A549 (cell line): ENCODE measurements around the gene SEC16A. TPM values are rescaled to one million over a fixed set of nuclear protein-coding genes. Genes with fewer than 3 reads are reported as not detected.

Experiments
- ATAC-seq, 2 experiments: fragments of 200-7000 bp in 1 of 2; fragments of >200 bp in 1 of 2; cut with Nextera tagmentation in 1 of 2; cut with Tn5 transposase in 1 of 2; 3 replicates each; pipeline versions ENCODE4 v1.8.0 to v1.9.1; 2018 to 2020; ENCODE audit warnings: mild to moderate bottlenecking in 1 of 2, moderate library complexity in 1 of 2
- CTCF ChIA-PET: fragments of 300-600 bp; sonication (Branson Sonifier 250); formaldehyde crosslinking; extraction: SDS; loops from one replicate; lab custom pipeline; 2021; ENCODE audit warnings: antibody characterized with exemption, inconsistent platforms; lab: Yijun Ruan, JAX
- POLR2A ChIA-PET: fragments of 350-600 bp; formaldehyde crosslinking; extraction: SDS; loops from one replicate; lab custom pipeline; 2021; ENCODE audit warnings: antibody characterized with exemption, inconsistent platforms; lab: Yijun Ruan, JAX
- DNase-seq, 2 experiments: peaks; one replicate each; pipeline versions ENCODE4 v3.0.0 to v3.0.0-alpha.2; 2011 to 2016; ENCODE audit warnings: low read depth in 1 of 2, low spot score in 1 of 2
- FAIRE-seq: peaks from 2 replicates; lab custom pipeline; 2011; peaks lifted over from hg19 to GRCh38; lab: Jason Lieb, UNC
- H3K27ac ChIP-seq, 2 experiments: fragments of >200 bp; sonication (Bioruptor Twin); formaldehyde crosslinking; 3 replicates each; pipeline ENCODE4 v1.5.1; 2016 to 2017
- H3K4me1 ChIP-seq: fragments of >200 bp; sonication (Bioruptor Twin); formaldehyde crosslinking; 3 replicates; pipeline ENCODE4 v1.6.1; 2016
- H3K4me2 ChIP-seq: fragments of >200 bp; sonication (Bioruptor Twin); formaldehyde crosslinking; 3 replicates; pipeline ENCODE4 v1.6.1; 2016
- H3K4me3 ChIP-seq: fragments of >200 bp; sonication (Bioruptor Twin); formaldehyde crosslinking; 3 replicates; pipeline ENCODE4 v1.5.1; 2016
- H3K9me3 ChIP-seq: fragments of >200 bp; sonication (Bioruptor Twin); formaldehyde crosslinking; 3 replicates; pipeline ENCODE4 v1.6.1; 2016
- BHLHE40 ChIP-seq: IDR thresholded peaks from 2 replicates; pipeline ENCODE4 v1.6.1; 2012; ENCODE audit warnings: low read depth, low read length, inconsistent platforms
- CEBPB ChIP-seq, 2 experiments: fragments of >200 bp in 1 of 2; sonication (Bioruptor Twin) in 1 of 2; formaldehyde crosslinking in 1 of 2; IDR thresholded peaks; 2 replicates each; pipeline ENCODE4 v1.6.1; 2012 to 2016
- CHD4 ChIP-seq: fragments of 200-600 bp; sonication (generic); IDR thresholded peaks from 2 replicates; pipeline ENCODE4 v1.6.1; 2016; ENCODE audit warnings: antibody characterized with exemption, mild to moderate bottlenecking, borderline replicate concordance
- EHMT2 ChIP-seq: fragments of 200-600 bp; sonication (generic); IDR thresholded peaks from 2 replicates; pipeline ENCODE4 v1.6.1; 2016; ENCODE audit warnings: antibody characterized with exemption, low read depth, mild to moderate bottlenecking, moderate library complexity
- EP300 ChIP-seq, 2 experiments: fragments of >200 bp; sonication (Bioruptor Twin); formaldehyde crosslinking; IDR thresholded peaks; 2 replicates in 1 of 2; 3 replicates in 1 of 2; pipeline ENCODE4 v1.6.1; 2016 to 2017
- ESRRA ChIP-seq: fragments of 150-350 bp; IDR thresholded peaks from 2 replicates; pipeline ENCODE4 v1.6.1; 2014; ENCODE audit warnings: mild to moderate bottlenecking, low read length, borderline replicate concordance
- FOXS1 ChIP-seq: fragments of 250-450 bp; sonication (Bioruptor Pico); IDR thresholded peaks from 2 replicates; pipeline ENCODE4 v1.5.0; 2020; ENCODE audit warnings: mild to moderate bottlenecking, moderate library complexity
- HEYL ChIP-seq: fragments of 250-450 bp; sonication (Bioruptor Pico); IDR thresholded peaks from 2 replicates; pipeline ENCODE4 v1.8.0; 2021; ENCODE audit warnings: mild to moderate bottlenecking, moderate library complexity
- HOXB5 ChIP-seq: fragments of 250-450 bp; sonication (Bioruptor Pico); IDR thresholded peaks from 2 replicates; pipeline ENCODE4 v1.5.0; 2020; ENCODE audit warnings: mild to moderate bottlenecking, moderate library complexity
- JUN ChIP-seq, 2 experiments: fragments of >200 bp; sonication (Bioruptor Twin); formaldehyde crosslinking; IDR thresholded peaks; 2 replicates in 1 of 2; 3 replicates in 1 of 2; pipeline ENCODE4 v1.6.1; 2016 to 2017
- MYC ChIP-seq: IDR thresholded peaks from 2 replicates; pipeline ENCODE4 v1.6.1; 2012; ENCODE audit warnings: mild to moderate bottlenecking, inconsistent platforms, low read length, improper control_type of control experiment, borderline replicate concordance
- NPAS2 ChIP-seq: fragments of 250-450 bp; sonication (Bioruptor Pico); IDR thresholded peaks from 2 replicates; pipeline ENCODE4 v1.8.0; 2022; ENCODE audit warnings: mild to moderate bottlenecking, moderate library complexity, borderline replicate concordance
- NR3C1 ChIP-seq: fragments of >200 bp; sonication (Bioruptor Twin); formaldehyde crosslinking; IDR thresholded peaks from 3 replicates; pipeline ENCODE4 v1.6.1; 2017
- POLR2AphosphoS2 ChIP-seq: conservative IDR thresholded peaks from 2 replicates; pipeline ENCODE4 v1.6.1; 2012; ENCODE audit warnings: low read length, improper control_type of control experiment, inconsistent platforms
- RAD21 ChIP-seq, 2 experiments: fragments of >200 bp in 1 of 2; sonication (Bioruptor Twin) in 1 of 2; formaldehyde crosslinking in 1 of 2; IDR thresholded peaks in 1 of 2; conservative IDR thresholded peaks in 1 of 2; 2 replicates in 1 of 2; 3 replicates in 1 of 2; pipeline ENCODE4 v1.6.1; 2012 to 2018; ENCODE audit warnings: inconsistent platforms in 1 of 2
- RCOR1 ChIP-seq: fragments of 150-350 bp; IDR thresholded peaks from 2 replicates; pipeline ENCODE4 v1.6.1; 2014; ENCODE audit warnings: antibody characterized with exemption, low read length, low read depth
- SMC3 ChIP-seq: fragments of >200 bp; sonication (Bioruptor Twin); formaldehyde crosslinking; IDR thresholded peaks from 3 replicates; pipeline ENCODE4 v1.6.1; 2018; ENCODE audit warnings: inconsistent platforms
- SREBF2 ChIP-seq: fragments of 450-650 bp; IDR thresholded peaks from 2 replicates; pipeline ENCODE4 v1.6.1; 2014; ENCODE audit warnings: mild to moderate bottlenecking, moderate library complexity
- TFCP2L1 ChIP-seq: fragments of 250-450 bp; sonication (Bioruptor Pico); IDR thresholded peaks from 2 replicates; pipeline ENCODE4 v1.5.0; 2021; ENCODE audit warnings: mild to moderate bottlenecking
- ZFP36 ChIP-seq: fragments of 450-650 bp; IDR thresholded peaks from 2 replicates; pipeline ENCODE4 v1.6.1; 2014; ENCODE audit warnings: borderline replicate concordance; ENCODE audit not compliant: partially characterized antibody
- ZNF302 ChIP-seq: fragments of 250-450 bp; sonication (Bioruptor Pico); IDR thresholded peaks from 2 replicates; pipeline ENCODE4 v1.9.0; 2021; ENCODE audit warnings: inconsistent platforms, mild to moderate bottlenecking, moderate library complexity
- WGBS: methylation state at CpG from one replicate; pipeline ENCODE4 v1.1.6; 2017; ENCODE audit errors: missing lambda C conversion rate; 5-methylcytosine and 5-hydroxymethylcytosine counted together
- polyA plus RNA-seq, 4 experiments: library from polyadenylated mRNA; depleted of rRNA in 3 of 4; stranded (reverse); fragments of >200 nt; fragmentation: RNase III in 1 of 4; extraction: RNeasy Plus Mini Kit Qiagen cat#74134 plus additional on column Dnase treatment in 1 of 4; gene quantifications; 2 replicates in 3 of 4; 3 replicates in 1 of 4; pipeline ENCODE4 v1.2.3, GENCODE V29; 2011 to 2017
- TF ChIP-seq, protein P1 (sequence below): IDR thresholded peaks from 2 replicates; pipeline ENCODE4 v1.6.1; 2012; ENCODE audit warnings: low read depth, borderline replicate concordance
- TF ChIP-seq, protein P2 (sequence below): fragments of 450-650 bp; IDR thresholded peaks from 2 replicates; pipeline ENCODE4 v1.6.1; 2014; ENCODE audit warnings: antibody characterized with exemption
- TF ChIP-seq, protein P3 (sequence below): fragments of 250-450 bp; sonication (Bioruptor Pico); IDR thresholded peaks from 2 replicates; pipeline ENCODE4 v1.5.0; 2020; ENCODE audit warnings: low read depth, mild to moderate bottlenecking, moderate library complexity
- TF ChIP-seq, protein P4 (sequence below): fragments of 250-450 bp; sonication (Bioruptor Pico); IDR thresholded peaks from 2 replicates; pipeline ENCODE4 v1.5.0; 2021; ENCODE audit warnings: mild to moderate bottlenecking, moderate library complexity, borderline replicate concordance
- TF ChIP-seq, protein P5 (sequence below): IDR thresholded peaks from 2 replicates; pipeline ENCODE4 v1.6.1; 2012

Gene SEC16A
- polyA plus RNA-seq, 2 of the 4 experiments (the other 2 are of a cell fraction), result 24.2 to 38.0 TPM

DNA sequence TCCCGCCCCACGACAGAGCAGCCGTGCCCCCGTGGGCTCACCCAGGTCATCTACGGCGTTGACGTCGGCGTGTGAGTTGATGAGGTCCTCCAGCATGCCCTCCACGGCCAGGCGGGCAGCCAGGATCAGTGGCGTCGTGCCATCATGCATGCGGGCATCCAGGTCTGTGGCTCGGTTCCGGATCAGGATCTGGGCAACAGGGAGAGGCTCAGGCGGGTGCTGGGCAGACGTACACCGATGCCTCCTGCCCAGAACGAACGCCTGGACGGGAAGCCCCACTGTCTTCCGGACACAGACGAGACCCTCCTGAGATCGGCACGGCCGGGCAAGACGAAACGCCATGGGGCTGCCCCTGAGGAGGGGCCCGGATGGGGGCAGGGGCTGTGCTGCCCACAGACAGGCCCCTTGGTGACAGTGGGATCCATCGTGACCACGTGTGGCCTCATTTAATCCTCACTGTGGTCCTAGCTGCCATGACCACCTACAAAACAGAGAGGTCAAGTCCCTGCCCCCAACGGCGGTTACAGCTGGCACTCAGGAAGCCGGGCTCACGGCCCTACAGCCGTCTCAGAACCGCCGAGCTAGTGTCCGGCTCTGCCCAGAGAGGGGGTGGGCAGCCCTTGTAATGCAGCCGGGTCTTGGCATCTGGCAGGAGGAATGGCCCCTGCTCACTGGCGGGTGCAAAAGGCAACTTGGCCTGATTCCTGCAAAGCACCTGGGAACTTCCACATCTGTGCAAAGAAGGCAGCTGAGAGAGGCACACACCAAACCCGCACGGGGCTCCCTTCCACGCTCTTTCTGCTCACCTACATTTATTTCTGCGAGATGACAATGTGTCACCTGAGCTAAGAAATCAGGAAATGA lies 16.5 kb upstream of the SEC16A start:
- H3K4me3 ChIP-seq, result no peak overlapping the region
- H3K4me1 ChIP-seq, result peaks cover 5% of the 10 kb centered on the region; the same call in 1 of the 3 replicates
- ChIA-PET CTCF (interaction anchor here (1.4 to 10.2 kb wide), 3 partner anchors 12 to 127 kb away, joined by 5 to 128 read pairs (median 68); no protein-coding TSS in a partner anchor), POLR2A (no interaction called here)
- DNase-seq (no peak), ATAC-seq (no peak), FAIRE-seq (no peak)
- no peaks in the 10 kb centered on the region for H3K9me3 ChIP-seq
- 94% methylated on average over 34 of the region's 46 CpGs for WGBS
- H3K27ac ChIP-seq, result no peak overlapping the region
- no peak overlapping the region for H3K4me2 ChIP-seq
- TF ChIP-seq CEBPB (IDR thresholded peaks at IDR 0.05) (no peak), HEYL (CRISPR knock-in tag) (no peak), TFCP2L1 (no peak), ZNF302 (CRISPR knock-in tag) (no peak), SREBF2 (no peak), CHD4 (no peak), NPAS2 (CRISPR knock-in tag) (no peak), RAD21 (conservative IDR thresholded peaks at IDR 0.05 in 1 of 2, IDR thresholded peaks at IDR 0.05 in 1 of 2) (no peak), NR3C1 (no peak)
- TF ChIP-seq, protein P1, sequence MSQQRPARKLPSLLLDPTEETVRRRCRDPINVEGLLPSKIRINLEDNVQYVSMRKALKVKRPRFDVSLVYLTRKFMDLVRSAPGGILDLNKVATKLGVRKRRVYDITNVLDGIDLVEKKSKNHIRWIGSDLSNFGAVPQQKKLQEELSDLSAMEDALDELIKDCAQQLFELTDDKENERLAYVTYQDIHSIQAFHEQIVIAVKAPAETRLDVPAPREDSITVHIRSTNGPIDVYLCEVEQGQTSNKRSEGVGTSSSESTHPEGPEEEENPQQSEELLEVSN, result no peak
- TF ChIP-seq, protein P2, sequence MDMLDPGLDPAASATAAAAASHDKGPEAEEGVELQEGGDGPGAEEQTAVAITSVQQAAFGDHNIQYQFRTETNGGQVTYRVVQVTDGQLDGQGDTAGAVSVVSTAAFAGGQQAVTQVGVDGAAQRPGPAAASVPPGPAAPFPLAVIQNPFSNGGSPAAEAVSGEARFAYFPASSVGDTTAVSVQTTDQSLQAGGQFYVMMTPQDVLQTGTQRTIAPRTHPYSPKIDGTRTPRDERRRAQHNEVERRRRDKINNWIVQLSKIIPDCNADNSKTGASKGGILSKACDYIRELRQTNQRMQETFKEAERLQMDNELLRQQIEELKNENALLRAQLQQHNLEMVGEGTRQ, result no peak
- TF ChIP-seq, protein P3, sequence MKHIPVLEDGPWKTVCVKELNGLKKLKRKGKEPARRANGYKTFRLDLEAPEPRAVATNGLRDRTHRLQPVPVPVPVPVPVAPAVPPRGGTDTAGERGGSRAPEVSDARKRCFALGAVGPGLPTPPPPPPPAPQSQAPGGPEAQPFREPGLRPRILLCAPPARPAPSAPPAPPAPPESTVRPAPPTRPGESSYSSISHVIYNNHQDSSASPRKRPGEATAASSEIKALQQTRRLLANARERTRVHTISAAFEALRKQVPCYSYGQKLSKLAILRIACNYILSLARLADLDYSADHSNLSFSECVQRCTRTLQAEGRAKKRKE (CRISPR knock-in tag), result no peak

DNA sequence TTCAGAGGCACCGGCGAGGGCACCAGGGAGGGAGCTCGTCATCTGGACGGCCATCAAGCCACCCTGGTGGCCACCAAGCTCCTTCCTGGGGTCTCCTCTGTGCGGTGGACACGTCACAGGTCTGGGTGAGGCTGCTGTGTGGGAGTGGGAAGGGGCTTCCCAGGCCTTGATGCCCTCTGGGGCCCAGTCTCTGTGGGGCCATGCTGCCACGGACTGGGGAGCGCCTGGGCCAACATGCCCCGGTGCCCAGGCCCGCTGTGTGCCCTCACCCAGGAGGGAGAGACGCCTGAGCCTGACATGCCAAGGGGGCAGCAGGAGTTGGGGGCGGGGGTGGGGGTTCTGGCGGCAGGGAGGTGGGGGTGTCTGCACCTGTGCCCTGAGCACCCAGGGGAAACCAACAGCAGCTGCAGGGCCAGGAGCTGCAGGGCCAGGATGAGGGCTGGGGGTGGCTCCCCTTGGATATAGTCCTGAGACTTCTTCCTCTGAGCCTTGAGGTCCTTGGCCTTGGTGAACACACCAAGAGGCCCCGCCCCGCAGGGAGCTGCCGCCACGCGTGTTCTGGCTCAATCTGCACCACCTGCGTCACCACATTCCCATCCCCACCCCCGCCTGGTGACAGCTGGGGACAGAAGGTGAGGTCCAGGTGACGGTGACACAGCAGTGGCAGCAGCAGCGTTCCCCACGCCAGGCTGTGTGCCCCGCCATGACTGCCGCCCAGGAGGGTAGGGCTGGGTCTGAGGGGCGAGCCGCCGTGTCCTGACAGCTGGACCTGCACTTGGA lies 15.3 kb upstream of the SEC16A start:
- CTCF ChIA-PET, result interaction anchor here (1.1 to 10.2 kb wide), 3 partner anchors 11 to 134 kb away, joined by 3 to 128 read pairs (median 68); no protein-coding TSS in a partner anchor

DNA sequence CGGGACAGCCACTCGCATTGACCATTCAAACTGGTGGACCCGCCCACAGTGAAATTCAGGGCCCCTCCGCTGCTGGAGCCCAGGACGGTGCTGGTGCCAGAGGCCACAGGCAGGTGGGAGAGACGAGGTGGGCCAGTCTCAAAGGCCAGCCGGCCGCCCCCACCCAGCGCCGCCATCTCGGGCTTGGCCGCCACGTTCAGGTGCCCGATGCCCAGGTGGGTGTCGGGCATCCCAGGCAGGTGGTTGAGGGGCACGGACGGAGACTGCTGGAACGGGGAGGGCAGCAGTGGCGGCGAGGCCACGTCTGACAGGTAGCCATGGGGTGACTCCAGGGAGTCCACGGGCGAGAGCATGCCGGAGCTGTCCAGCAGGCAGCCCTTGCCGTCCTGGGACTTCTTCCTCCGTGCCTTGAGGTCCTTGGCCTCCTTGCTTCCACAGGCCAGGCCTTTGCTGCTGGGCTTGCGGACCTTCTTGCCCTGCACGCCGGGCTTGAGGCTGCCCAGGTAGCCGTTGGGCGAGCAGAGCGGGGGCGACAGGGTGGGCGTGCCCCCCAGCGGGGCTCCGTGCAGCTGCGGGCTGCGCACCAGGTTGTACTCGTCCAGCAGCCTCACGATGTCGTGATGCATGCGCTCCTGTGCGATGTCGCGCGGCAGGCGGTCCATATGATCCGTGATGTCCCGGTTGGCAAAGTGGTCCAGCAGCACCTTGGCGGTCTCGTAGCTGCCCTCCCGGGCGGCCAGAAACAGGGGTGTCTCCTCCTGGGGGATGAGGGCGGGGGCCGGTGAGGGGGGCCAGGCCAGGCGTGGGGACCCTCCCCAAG lies 14.2 kb upstream of the SEC16A start:
- POLR2A ChIA-PET, result no interaction called here
- FAIRE-seq (no peak), DNase-seq (no peak), ATAC-seq (no peak)
- Histone ChIP-seq H3K9me3 (no peaks in the 10 kb centered on the region), H3K4me3 (no peak overlapping the region)
- CTCF ChIA-PET, result interaction anchor here (10.1 to 10.2 kb wide), 2 partner anchors 9 to 129 kb away, joined by 68 to 128 read pairs; no protein-coding TSS in a partner anchor
- 88% methylated on average over 36 of the region's 56 CpGs for WGBS
- TF ChIP-seq NR3C1 (no peak), ZFP36 (no peak), RCOR1 (no peak), EHMT2 (no peak), SREBF2 (no peak), POLR2AphosphoS2 (no peak), SMC3 (no peak), NPAS2 (CRISPR knock-in tag) (no peak), HOXB5 (no peak), ESRRA (no peak), JUN (IDR thresholded peaks at IDR 0.05) (no peak), FOXS1 (CRISPR knock-in tag) (no peak)
- TF ChIP-seq, protein P4, sequence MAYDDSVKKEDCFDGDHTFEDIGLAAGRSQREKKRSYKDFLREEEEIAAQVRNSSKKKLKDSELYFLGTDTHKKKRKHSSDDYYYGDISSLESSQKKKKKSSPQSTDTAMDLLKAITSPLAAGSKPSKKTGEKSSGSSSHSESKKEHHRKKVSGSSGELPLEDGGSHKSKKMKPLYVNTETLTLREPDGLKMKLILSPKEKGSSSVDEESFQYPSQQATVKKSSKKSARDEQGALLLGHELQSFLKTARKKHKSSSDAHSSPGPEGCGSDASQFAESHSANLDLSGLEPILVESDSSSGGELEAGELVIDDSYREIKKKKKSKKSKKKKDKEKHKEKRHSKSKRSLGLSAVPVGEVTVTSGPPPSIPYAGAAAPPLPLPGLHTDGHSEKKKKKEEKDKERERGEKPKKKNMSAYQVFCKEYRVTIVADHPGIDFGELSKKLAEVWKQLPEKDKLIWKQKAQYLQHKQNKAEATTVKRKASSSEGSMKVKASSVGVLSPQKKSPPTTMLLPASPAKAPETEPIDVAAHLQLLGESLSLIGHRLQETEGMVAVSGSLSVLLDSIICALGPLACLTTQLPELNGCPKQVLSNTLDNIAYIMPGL (CRISPR knock-in tag), result no peak
- TF ChIP-seq, all 56 proteins: peak for 0
- Histone ChIP-seq H3K4me1 (no peaks in the 10 kb centered on the region), H3K27ac (no peak overlapping the region), H3K4me2 (no peak overlapping the region)

More for the DNA sequence above, 15.3 kb upstream of the SEC16A start:
- 86% methylated on average over 16 of the region's 28 CpGs for WGBS
- H3K27ac ChIP-seq, result no peak overlapping the region
- ATAC-seq, result no peak
- no peak overlapping the region for H3K4me2 ChIP-seq
- no peak overlapping the region for H3K4me3 ChIP-seq
- no peaks in the 10 kb centered on the region for H3K9me3 ChIP-seq
- TF ChIP-seq NPAS2 (CRISPR knock-in tag) (no peak), NR3C1 (no peak), EP300 (IDR thresholded peaks at IDR 0.05) (no peak), BHLHE40 (no peak), MYC (no peak)
- TF ChIP-seq, protein P5, sequence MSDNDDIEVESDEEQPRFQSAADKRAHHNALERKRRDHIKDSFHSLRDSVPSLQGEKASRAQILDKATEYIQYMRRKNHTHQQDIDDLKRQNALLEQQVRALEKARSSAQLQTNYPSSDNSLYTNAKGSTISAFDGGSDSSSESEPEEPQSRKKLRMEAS, result no peak
- no peak for DNase-seq
- no peaks in the 10 kb centered on the region for H3K4me1 ChIP-seq
- POLR2A ChIA-PET, result no interaction called here
- FAIRE-seq, result no peak
